WTC11 (cell line): ENCODE data around the gene KIAA1958. TPM values are rescaled to one million over a fixed set of nuclear protein-coding genes. Genes with fewer than 3 reads are reported as not detected.

Experiments used
- ATAC-seq: fragments of 200-7000 bp; cut with Tn5 transposase; 2 replicates; pipeline ENCODE4 v1.10.0; 2021; ENCODE audit warnings: mild to moderate bottlenecking, moderate library complexity
- CTCF ChIA-PET: fragments of 300-600 bp; sonication (Branson Sonifier 250); formaldehyde crosslinking; loops from one replicate; lab custom pipeline; 2021; ENCODE audit warnings: antibody characterized with exemption; lab: Charles Lee
- POLR2A ChIA-PET: fragments of 350-600 bp; sonication (Branson Sonifier 250); formaldehyde crosslinking; loops from one replicate; lab custom pipeline; 2021; ENCODE audit warnings: antibody characterized with exemption; lab: Charles Lee
- DNase-seq: peaks from one replicate; pipeline ENCODE4 v3.0.0; 2021; ENCODE audit warnings: low spot score
- H3K27ac Mint-ChIP-seq: 2 replicates; pipeline ENCODE4 v1.8.0; 2021; ENCODE audit warnings: mixed read lengths
- H3K27me3 Mint-ChIP-seq: 2 replicates; pipeline ENCODE4 v1.8.0; 2021; ENCODE audit warnings: low read depth, mild to moderate bottlenecking, moderate library complexity, mixed read lengths
- H3K36me3 Mint-ChIP-seq: 2 replicates; pipeline ENCODE4 v1.8.0; 2021; ENCODE audit warnings: mixed read lengths
- H3K4me1 Mint-ChIP-seq: 2 replicates; pipeline ENCODE4 v1.8.0; 2022; ENCODE audit warnings: mixed read lengths
- H3K4me3 Mint-ChIP-seq: 2 replicates; pipeline ENCODE4 v1.8.0; 2021; ENCODE audit warnings: mild to moderate bottlenecking, moderate library complexity, mixed read lengths
- H3K9me3 Mint-ChIP-seq: 2 replicates; pipeline ENCODE4 v1.8.0; 2021; ENCODE audit warnings: mixed read lengths
- AFF4 ChIP-seq: sonication (generic); formaldehyde crosslinking; IDR thresholded peaks from 2 replicates; pipeline ENCODE4 v1.8.1; 2023; ENCODE audit warnings: mild to moderate bottlenecking, missing genetic modification reagents, borderline replicate concordance
- ATF1 ChIP-seq: sonication (generic); formaldehyde crosslinking; IDR thresholded peaks from 2 replicates; pipeline ENCODE4 v1.8.1; 2023; ENCODE audit warnings: mild to moderate bottlenecking, moderate library complexity, missing genetic modification reagents
- ATF2 ChIP-seq: sonication (generic); formaldehyde crosslinking; IDR thresholded peaks from 2 replicates; pipeline ENCODE4 v1.8.1; 2022; ENCODE audit warnings: low read depth, missing genetic modification reagents, borderline replicate concordance
- E2F5 ChIP-seq: sonication (generic); formaldehyde crosslinking; IDR thresholded peaks from 2 replicates; pipeline ENCODE4 v1.8.1; 2022; ENCODE audit warnings: mild to moderate bottlenecking, moderate library complexity, missing genetic modification reagents
- ESRRA ChIP-seq: sonication (generic); formaldehyde crosslinking; IDR thresholded peaks from 2 replicates; pipeline ENCODE4 v1.8.1; 2022; ENCODE audit warnings: mild to moderate bottlenecking, missing genetic modification reagents, borderline replicate concordance
- ETV6 ChIP-seq: sonication (generic); formaldehyde crosslinking; IDR thresholded peaks from 2 replicates; pipeline ENCODE4 v1.8.1; 2022; ENCODE audit warnings: mild to moderate bottlenecking, missing genetic modification reagents
- FOXJ3 ChIP-seq: sonication (generic); formaldehyde crosslinking; IDR thresholded peaks from 2 replicates; pipeline ENCODE4 v1.9.0; 2021; ENCODE audit warnings: missing genetic modification reagents, mild to moderate bottlenecking, borderline replicate concordance
- FOXK1 ChIP-seq: sonication (generic); formaldehyde crosslinking; IDR thresholded peaks from 2 replicates; pipeline ENCODE4 v1.8.0; 2022; ENCODE audit warnings: mild to moderate bottlenecking, moderate library complexity, missing genetic modification reagents
- MLX ChIP-seq: sonication (generic); formaldehyde crosslinking; IDR thresholded peaks from 2 replicates; pipeline ENCODE4 v1.8.1; 2023; ENCODE audit warnings: mild to moderate bottlenecking, missing genetic modification reagents, moderate library complexity
- NR1H2 ChIP-seq: sonication (generic); formaldehyde crosslinking; IDR thresholded peaks from 2 replicates; pipeline ENCODE4 v1.9.0; 2021; ENCODE audit warnings: mild to moderate bottlenecking, moderate library complexity, missing genetic modification reagents
- NR2C2 ChIP-seq: sonication (generic); formaldehyde crosslinking; IDR thresholded peaks from 2 replicates; pipeline ENCODE4 v1.8.0; 2022; ENCODE audit warnings: mild to moderate bottlenecking, missing genetic modification reagents
- PREB ChIP-seq: sonication (generic); formaldehyde crosslinking; IDR thresholded peaks from 2 replicates; pipeline ENCODE4 v1.8.1; 2022; ENCODE audit warnings: mild to moderate bottlenecking, missing genetic modification reagents, moderate library complexity, borderline replicate concordance
- ZBTB21 ChIP-seq: sonication (generic); formaldehyde crosslinking; IDR thresholded peaks from 2 replicates; pipeline ENCODE4 v1.8.1; 2023; ENCODE audit warnings: mild to moderate bottlenecking, missing genetic modification reagents, borderline replicate concordance
- ZNF219 ChIP-seq: sonication (generic); formaldehyde crosslinking; IDR thresholded peaks from 2 replicates; pipeline ENCODE4 v1.8.0; 2023; ENCODE audit warnings: missing genetic modification reagents, mild to moderate bottlenecking, borderline replicate concordance
- ZNF425 ChIP-seq: fragments of 250-450 bp; sonication (Bioruptor Pico); conservative IDR thresholded peaks from 2 replicates; pipeline ENCODE4 v1.9.0; 2021; ENCODE audit warnings: mild to moderate bottlenecking
- ZNF671 ChIP-seq: fragments of 250-450 bp; sonication (Bioruptor Pico); IDR thresholded peaks from 2 replicates; pipeline ENCODE4 v1.8.0; 2021; ENCODE audit warnings: mild to moderate bottlenecking
- total RNA-seq: library from RNA; stranded (reverse); gene quantifications from 3 replicates; pipeline ENCODE4 v1.2.3, GENCODE V29; 2021

KIAA1958 gene
- total RNA-seq, 1 experiment from 2014 or later: 41.0 TPM

- ChIA-PET POLR2A (interaction anchor here (0.6 kb wide), 1 partner anchor 15 kb away, joined by 5 read pairs; no protein-coding TSS in a partner anchor), CTCF (interaction anchor here (1.4 to 1.5 kb wide), 2 partner anchors 13 to 375 kb away, joined by 3 read pairs; partner anchors contain the start of gene KIAA1958)
- ATAC-seq: no peak
- Mint-ChIP-seq H3K9me3 (peaks cover 20% of the 10 kb centered on the region), H3K27me3 (no peaks in the 10 kb centered on the region), H3K4me1 (peaks cover 19% of the 10 kb centered on the region), H3K4me3 (no peak overlapping the region), H3K36me3 (peaks cover 25% of the 10 kb centered on the region), H3K27ac (peak overlapping the region; percentile 58; the same call in 1 of the 2 replicates)
- TF ChIP-seq FOXK1 (CRISPR knock-in tag) (no peak), ZBTB21 (no peak), ZNF425 (CRISPR knock-in tag) (no peak), MLX (CRISPR knock-in tag) (no peak), NR1H2 (CRISPR knock-in tag) (no peak), ETV6 (CRISPR knock-in tag) (no peak), ATF1 (CRISPR knock-in tag) (no peak), ZNF671 (CRISPR knock-in tag) (no peak), FOXJ3 (CRISPR knock-in tag) (no peak), AFF4 (CRISPR knock-in tag) (no peak), ZNF219 (CRISPR knock-in tag) (no peak)
- DNase-seq: no peak
Measured at GRCh38 chr9:112472996-112473395, 13.6 kb upstream of the KIAA1958 start.

- POLR2A ChIA-PET: no interaction called here
- CTCF ChIA-PET: interaction anchor here (1.4 to 1.5 kb wide), 2 partner anchors 12 to 376 kb away, joined by 3 read pairs; partner anchors contain the start of gene KIAA1958
- DNase-seq (no peak), ATAC-seq (no peak)
- Mint-ChIP-seq H3K9me3 (peaks cover 23% of the 10 kb centered on the region), H3K27me3 (no peaks in the 10 kb centered on the region), H3K4me3 (no peak overlapping the region), H3K4me1 (peaks cover 19% of the 10 kb centered on the region), H3K36me3 (peaks cover 27% of the 10 kb centered on the region), H3K27ac (peak overlapping the region; percentile 60; the same call in 1 of the 2 replicates)
- TF ChIP-seq NR2C2 (no peak), E2F5 (CRISPR knock-in tag) (no peak), ETV6 (CRISPR knock-in tag) (no peak), ATF2 (CRISPR knock-in tag) (no peak), PREB (CRISPR knock-in tag) (no peak), ESRRA (no peak)
Measured at GRCh38 chr9:112473986-112474385, 12.6 kb upstream of the KIAA1958 start.
